ENCODE data around the gene PALD1.
"Not testable (repeated sequence)": the region's sequence is repeated elsewhere in the genome, so short reads cannot be mapped to it uniquely, and the experiment has no call there.

Gene PALD1

DNA sequence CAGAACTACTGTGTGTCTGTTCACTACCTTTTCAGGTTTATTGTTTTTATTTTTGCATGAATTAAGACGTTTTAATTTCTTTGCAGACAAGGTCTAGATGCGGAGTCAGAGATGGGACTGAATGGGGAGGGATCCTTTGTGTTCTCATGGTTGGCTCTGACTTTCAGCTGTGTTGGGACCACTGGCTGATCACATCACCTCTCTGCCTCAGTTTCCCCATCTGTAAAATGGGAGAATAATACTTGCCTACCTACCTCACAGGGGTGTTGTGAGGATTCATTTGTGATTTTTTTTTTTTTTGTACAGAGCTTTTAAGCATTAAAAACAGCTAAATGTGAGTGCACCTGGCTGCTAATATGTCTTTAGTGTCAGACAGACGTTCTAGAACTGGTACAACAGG is 89.5 kb downstream of the PALD1 start:
- no peak for FAIRE-seq
- no peak for DNase-seq (ENCODE audit: insufficient read length, low spot score)

DNA sequence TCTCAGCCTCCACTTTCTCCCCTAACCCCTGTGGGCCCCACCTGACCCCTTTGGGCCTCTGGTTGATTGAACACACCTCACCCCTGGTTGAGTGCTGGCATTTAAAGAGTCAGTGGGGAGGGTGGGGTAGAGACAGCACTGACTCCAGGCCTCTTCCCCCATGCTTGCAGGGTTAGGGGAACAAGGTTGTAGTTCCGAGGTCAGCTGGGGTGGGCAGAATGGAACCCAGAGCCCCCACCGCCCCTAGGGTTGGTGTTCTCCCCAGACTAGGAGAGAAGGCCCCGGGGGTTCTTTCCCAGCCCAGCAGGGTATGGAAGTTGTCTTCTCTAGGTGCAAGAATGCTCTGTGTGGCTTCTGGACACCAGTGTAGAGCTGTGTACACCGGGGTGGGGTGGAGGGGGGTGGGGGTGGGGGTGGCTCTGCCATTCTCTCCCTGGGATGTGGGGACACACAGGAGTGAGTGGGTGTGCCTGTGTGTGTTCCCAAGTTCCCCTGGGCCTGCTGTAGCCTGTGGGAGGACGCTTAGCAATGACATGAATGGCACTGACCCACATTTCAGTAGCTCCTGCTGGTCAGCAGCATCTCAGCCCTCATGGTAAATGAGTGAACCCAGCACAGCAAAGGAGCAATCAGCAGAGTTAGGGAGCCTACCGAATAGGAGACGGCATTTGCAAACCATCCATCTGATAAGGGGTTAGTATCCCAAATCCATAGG is 90.4 kb downstream of the PALD1 start:
- DNase-seq (ENCODE audit: insufficient read length, low spot score) = no peak
- FAIRE-seq = no peak

DNA sequence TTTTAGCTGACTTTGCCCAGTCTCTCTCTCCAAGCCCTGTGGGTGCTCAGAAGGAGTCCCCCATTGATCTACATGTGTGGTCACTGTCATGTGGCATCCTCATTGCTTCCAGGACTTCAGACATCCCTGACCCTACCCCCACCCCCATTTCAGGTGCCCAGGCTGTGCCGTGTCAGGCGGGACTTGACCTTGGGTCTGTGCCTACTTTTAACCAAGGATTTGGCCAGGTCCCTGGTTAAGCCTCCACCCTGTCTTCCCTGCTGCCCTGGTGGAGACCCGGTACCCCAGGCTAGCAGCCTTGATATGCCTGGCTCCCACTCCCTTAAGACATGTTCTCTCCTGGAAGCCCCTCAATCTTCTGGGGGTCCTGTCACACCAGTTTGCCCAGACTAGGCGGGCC is 92.7 kb downstream of the PALD1 start:
- FAIRE-seq (no peak), DNase-seq (ENCODE audit: insufficient read length, low spot score) (no peak)

DNA sequence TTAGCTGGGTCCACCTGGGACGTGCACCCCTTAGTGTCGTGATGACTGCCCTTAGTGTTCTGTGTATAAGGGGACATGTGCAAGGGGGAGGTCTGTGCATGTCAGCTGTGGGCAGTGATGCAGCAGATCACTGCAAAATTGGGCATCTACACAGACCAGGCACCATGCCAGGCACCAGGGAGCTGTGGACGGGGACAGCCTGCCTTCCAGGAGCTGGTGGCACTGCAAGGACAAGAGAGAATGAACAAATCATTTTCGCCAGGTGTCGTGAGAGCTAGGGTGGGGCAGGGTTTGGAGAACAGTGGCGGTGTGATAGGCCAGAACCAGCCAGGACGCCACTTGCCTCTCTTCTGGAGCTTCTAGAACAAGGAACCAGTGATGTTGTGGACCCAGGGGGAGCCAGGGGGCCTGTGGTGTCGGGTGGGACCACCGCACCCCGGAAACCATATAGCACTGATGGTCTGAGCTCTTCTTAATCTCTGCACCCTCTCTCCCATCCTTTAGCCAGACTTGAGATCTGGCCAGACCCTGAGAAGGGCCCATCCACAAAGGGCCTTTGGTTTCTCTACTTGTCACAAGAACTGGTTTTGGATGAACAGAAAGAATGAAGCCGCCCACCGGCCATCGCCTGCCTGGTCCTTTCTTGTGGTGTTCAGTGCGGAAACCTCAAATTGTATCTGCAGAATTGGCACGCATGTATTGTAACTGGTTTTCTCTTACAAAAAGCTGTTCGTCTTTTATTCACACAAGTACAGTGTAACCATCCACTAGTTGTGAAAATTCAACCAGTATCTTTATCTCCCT is 93.3 kb downstream of the PALD1 start:
- no peak for FAIRE-seq
- no peak for DNase-seq (ENCODE audit: insufficient read length, low spot score)

DNA sequence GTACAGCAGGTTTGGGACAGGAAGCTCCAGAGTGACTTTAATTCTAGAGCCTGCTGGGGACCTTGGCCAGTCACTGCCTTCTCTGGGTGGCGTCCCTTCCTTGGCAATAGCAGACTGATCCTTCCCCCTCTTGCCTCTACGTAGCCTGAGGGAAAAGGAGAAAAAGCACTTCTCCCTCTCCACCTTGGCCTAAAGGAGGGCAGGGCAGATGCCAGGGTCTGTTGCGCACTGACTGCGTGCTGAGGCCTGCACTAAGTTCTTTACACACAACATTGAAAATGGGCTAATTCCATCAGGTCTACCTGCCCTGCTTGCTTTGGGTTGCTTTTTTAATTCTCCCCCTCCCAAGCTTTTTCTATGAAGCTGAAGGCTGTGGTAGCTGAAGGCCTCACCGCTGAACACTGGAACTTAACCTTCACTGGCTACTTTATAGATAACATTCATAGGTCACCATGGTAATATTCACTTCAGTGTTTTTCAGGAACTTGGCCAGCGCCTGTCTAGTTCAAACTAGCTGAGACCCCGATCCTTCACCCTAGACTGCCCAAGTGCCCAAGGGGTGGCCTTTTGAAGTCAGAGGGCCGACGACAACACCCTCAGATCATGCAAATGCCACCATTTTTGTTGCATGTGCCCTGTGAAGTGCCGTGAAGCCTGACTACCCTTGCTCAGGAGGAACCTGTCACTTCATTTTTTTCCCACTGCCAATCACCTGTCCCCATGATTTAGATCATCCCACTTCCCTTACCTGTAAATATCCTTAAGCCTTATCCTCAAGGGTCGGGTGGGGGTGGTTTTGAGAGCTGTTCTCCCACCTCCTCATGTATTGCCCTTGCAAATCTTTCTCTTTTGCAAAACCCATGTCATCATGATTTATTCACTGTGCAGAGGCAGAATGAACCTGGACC is 95.3 kb downstream of the PALD1 start:
- FAIRE-seq (no peak), DNase-seq (ENCODE audit: insufficient read length, low spot score) (no peak)

DNA sequence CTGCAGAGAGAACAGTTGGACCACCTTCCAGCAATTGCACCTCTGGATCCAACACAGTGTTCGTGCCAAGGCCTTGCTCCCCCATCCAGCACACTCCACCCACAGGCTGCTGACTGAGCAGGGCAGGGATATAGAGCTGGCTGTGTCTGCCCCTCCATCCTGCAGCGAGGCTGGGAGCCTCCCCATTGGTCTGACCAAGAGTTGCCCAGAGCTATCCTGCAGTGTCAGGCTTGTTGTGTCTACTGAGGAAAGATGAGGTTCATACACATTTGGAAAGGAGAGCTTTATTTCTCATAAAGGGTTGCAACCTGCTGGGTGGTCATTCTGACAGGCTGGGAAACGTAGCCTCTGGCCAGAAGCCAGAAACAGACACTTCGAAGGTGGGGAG is 96.9 kb downstream of the PALD1 start:
- DNase-seq (ENCODE audit: insufficient read length, low spot score) (no peak), FAIRE-seq (no peak)

DNA sequence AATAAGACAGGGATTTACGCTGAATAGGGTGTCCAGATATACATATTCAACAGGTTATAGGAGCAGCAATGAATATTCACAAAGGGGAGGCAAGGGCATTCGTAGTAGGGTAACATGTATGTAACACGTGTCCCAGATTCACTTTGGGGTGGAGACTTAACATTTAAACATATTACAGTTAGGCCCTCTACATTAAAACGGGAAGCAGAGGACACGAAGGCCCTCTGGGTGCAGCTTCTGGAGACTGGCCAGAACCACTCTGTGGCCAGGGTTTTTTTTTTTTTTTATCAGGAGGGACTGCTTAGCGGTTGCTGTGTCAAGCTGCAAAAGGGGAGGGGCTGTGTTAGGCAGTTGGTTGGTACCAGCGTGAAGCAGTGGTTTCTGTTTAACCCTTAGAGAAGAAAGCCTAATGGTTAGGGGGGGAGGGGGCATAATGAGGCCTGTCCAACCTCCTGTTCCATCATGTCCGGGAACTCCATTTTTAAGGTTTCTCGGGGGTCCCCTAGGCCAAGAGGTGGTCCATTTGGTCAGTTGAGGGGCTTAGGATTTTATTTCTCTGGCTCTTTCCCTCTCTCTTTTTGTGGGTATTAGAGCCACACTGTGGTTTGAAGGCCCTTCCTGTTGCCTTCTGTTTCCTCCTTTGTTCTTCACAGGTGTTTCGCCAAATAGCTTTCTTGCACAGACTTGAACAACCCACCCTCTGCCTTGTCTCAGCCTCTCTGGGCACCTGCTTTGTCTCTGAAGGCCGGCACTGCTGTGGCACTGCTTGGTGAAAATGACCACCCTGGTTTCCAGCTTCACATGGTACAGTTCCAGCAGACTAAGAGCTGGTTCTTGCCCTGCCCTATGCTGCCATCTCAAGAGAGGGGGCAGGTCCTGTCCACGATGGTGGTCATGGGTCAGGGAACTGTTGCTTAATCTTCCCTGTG is 97.6 kb downstream of the PALD1 start:
- DNase-seq (ENCODE audit: insufficient read length, low spot score) = peak; percentile 63
- FAIRE-seq = peak; percentile 92

DNA sequence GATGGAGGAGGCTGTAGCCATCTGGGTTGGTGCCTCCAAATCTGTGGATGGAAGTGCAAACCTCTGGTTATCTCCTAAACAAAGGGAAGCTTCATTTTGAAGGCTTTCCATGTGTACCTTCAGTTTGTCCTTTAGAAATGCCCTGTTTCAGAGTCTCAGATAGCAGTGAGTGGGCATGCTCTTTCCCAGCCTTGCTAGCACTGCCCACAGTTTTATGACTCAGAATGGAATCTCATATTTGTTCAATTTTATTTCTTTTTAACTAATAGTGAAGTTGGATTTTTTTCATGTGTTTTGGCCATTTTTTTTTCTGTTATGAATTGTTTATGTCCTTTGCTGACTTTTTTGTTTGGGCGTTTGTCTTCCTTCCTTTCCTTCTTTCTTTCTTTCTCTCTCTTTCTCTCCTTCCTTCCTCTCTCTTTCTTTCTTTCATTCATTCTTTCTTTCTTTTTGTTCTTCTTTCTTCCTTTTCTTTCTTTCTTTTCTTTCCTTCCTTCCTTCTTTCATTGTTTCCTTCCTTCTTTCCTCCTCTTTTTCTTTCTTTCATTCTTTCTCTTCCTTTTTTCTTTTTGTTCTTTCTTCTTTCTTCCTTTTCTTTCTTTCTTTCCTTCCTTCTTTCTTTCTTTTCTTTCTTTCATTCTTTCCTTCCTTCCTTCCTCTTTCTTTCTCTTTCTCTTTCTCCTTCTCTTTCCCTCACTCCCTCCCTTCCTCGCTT is 98.4 kb downstream of the PALD1 start:
- DNase-seq (ENCODE audit: insufficient read length, low spot score) (no peak), FAIRE-seq (no peak)

DNA sequence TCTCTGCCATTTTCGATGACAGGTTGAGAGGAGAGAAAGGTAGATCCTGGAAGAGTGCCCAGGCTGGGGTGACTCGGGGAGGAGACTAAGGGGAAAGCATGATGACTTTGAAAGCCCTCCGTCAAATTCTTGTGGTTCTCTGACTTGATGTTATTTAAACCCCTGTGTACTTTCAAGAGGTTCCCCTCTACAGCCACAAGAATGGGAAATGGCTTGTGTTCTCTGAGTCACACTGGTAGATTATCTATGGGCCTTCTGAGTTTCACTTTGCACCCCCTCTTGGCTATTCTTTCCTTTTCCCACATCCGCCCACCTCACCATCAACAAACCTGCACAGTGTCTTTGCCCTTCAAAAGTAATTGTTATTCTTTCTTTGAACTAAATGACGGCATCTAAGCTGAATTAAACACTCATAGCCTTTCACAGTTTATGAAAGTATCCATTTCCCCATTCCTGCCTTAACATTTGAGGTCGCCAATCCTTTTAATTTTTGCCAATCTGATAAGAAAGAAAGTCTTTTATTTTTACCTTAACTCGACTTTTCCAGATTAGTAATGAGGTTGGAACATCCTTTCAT is 99.9 kb downstream of the PALD1 start:
- DNase-seq (ENCODE audit: insufficient read length, low spot score) (no peak), FAIRE-seq (peak; percentile 100)

DNA sequence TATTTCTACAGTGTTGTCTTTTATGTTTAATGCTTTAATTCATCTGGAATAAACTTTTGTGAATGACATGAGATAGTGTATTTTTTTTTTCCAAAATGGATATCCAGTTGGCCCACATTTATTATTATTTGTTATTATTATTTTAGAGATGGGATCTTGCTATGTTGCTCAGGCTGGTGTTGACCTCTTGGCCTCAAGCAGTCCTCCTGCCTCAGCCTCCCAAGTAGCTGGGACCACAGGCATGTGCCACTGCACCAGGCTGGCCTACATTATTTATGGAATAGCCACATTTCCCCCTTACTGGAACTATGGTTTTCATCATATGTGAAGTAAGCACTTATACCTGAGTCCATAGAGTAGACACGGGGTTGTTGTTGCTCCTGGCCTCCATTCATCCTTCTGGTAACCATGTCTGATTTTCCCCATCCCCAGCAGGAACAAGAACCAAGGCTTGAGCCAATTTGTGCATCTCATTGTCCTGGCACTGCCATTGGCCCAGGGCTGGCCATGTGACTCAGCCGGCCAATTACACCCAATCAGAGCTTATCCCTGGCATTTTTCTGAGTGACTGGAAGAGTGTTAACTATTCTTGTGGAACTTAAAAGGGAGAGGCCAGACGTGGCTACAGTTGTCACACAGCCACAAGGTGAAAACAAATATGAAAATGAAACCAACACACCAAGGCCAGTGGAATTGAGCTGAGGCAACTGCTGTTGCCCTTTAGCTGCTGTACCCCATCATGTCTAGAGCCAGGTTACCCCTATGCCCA is 100.9 kb downstream of the PALD1 start:
- FAIRE-seq = peak; percentile 95

DNA sequence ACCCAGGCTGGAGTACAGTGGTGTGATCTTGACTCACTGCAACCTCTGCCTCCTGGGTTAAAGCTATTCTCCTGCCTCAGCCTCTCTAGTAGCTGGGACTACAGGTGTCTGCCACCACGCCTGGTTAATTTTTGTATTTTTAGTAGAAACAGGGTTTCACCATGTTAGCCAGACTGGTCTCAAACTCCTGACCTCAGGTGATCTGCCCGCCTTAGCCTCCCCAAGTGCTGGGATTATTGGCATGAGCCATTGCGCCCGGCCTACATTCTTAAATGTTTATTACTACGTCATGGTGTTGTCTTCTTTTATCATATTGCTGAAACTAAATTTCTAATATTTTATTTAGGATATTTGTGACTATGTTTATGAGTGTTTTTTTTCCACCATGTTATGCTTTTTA is 102.6 kb downstream of the PALD1 start:
- FAIRE-seq = peak; percentile 26
- DNase-seq (ENCODE audit: insufficient read length, low spot score) = not testable (repeated sequence)

More for the DNA sequence above, 100.9 kb downstream of the PALD1 start:
- no peak for DNase-seq (ENCODE audit: insufficient read length, low spot score)

DNA sequence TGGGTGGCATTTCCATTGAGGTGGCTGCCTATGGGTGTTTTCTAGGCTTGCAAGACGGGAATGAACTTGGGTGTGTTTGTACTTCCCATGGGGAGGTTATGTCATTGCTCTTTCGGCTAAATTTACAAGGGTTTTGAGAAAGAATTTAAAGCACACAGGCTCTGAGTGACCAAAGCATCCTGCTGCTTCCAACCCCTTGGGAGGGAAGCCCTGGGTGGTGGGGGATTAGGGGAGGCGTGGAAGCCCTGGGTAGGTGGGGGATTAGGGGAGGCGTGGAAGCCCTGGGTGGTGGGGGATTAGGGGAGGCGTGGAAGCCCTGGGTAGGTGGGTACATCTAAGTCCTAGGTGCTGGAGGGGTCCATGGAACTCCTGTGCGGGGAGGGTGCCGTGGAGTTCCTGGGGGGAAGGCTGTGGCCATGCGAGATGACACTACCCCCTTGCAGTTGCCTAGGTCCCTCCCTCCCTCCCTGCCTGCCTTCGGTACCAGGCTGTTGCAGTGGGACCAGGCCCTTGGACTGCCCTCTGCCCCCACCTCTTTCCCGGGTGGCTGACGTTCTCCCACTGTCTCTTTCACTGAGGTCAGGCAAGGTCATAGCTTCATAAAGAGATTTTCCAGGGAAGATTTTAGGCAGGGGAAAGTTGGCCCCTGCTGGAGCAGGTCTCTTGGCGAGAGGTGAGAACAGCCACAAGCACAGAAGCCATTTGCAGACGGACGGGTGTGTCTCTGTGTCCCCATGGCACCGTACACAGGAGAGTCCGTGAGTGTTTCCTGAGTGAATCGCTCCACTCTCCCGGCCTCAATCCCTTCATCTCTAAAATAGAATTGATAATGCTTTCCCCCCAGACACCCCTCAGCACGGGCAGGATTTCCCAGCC is 104.5 kb downstream of the PALD1 start:
- DNase-seq (ENCODE audit: insufficient read length, low spot score) (no peak), FAIRE-seq (no peak)

DNA sequence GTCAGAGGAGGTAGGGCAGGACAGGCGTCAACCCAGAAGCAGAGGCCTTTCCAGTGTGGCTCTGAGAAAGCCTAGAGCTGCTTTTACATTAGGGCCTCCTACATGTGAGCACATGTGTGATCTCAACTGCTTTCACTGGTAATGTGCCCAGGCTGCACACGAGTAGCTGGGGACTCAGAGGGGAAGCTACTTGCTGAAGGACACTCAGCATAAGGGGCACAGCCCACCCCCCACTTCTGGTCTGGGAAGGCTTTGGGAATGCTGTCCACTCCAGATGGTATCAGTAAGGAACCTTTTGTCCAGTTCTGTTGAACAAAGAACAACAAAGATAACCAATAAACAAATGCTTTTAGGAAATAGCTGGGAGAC is 105.1 kb downstream of the PALD1 start:
- FAIRE-seq (no peak), DNase-seq (ENCODE audit: insufficient read length, low spot score) (no peak)

DNA sequence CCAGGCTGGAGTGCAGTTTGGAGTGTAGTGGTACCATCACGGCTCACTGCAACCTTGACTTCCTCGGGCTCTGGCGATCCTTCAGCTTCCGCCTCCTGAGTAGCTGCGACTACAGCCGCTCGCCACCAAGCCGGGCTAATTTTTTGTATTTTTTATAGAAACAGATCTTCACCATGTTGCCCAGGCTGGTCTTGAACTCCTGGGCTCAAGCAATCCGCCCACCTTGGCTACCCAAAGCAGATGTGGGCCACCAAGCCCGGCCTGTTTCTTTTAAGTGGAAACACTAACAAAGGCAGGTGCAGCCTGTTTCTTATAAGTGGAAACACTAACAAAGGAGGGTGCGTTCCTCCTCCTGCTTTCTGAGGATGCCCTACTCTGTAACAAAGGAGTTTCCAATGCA is 105.8 kb downstream of the PALD1 start:
- FAIRE-seq (no peak), DNase-seq (ENCODE audit: insufficient read length, low spot score) (no peak)

DNA sequence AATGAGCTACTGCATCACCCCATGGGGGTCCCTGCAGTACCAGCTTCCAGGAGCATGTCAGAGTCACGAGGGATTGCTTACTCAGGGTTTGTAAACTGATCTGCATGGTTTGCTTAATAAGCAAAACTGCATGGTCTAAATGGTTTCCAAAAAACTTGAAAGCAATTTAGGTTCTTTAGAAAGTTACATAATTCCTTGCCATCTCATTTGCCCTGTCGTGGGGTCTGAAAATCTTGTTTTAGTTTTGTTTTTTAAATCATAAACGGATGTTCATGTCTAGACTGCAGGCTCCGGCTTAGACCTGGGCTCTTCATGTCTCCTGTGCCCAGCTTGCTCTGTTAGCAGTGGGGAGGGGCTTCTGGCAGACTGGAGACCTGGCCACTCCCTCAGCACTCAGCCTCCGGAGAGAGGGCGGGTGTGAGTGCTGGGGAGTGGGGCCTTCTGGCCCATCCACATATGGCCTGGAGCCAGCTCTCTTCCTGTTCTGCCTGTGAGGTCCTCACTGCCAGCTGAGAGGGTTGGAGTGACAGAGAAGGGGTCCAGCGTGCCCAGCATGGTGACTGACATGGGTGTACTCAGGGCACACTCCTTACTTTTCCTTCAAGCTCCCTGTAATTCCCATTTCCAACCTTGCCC is 106.5 kb downstream of the PALD1 start:
- FAIRE-seq (peak; percentile 57), DNase-seq (ENCODE audit: insufficient read length, low spot score) (no peak)

DNA sequence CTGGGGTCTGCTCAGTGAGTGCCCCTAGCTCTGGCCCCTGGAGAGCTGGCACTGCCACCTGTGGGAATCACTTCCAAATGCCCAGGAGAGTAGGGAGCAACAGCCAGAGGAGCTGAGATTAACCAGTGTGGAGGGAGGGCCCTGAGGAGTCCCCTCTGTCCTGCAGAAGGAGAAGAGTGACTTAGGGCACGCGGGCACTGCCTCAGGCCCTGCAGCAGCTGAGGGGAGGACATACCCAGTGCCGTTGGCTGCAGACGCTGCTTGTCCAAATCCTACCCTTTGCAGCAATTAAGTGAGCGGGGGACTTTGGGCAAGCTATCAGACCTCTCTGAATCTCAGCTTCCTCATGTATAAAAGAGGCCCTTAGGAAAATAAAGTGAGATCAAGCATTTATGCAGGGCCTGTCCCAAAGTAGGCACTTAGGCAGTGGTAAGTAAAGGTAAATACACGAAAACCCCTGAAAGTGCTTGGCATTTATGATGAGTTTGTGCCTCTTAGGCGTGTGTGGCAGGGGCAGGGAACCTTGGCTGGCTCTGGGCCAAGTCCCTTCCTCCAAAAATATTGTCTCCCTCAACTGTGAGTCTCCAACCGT is 107.1 kb downstream of the PALD1 start:
- FAIRE-seq (no peak), DNase-seq (ENCODE audit: insufficient read length, low spot score) (no peak)

Data from GM19239 (cell line).